H1 (cell line): ENCODE measurements around the gene OR7G2. TPM values are rescaled to one million over a fixed set of nuclear protein-coding genes. Genes with fewer than 3 reads are reported as not detected.

ENCODE experiments used
- CTCF ChIA-PET: fragments of 300-600 bp; sonication (Branson Sonifier 250); formaldehyde crosslinking; loops from one replicate; lab custom pipeline; 2021; ENCODE audit not compliant: partially characterized antibody; lab: Charles Lee
- POLR2A ChIA-PET: fragments of 300-600 bp; sonication (Branson Sonifier 250); formaldehyde crosslinking; loops from one replicate; lab custom pipeline; 2021; ENCODE audit warnings: inconsistent platforms; ENCODE audit not compliant: partially characterized antibody; lab: Charles Lee
- DNase-seq, 2 experiments: peaks; one replicate each; pipeline versions ENCODE4 v3.0.0 to v3.0.0-alpha.2; 2010 to 2022; ENCODE audit warnings: low spot score in 2 of 2, low read depth in 1 of 2, mixed read lengths in 1 of 2
- FAIRE-seq: peaks from 2 replicates; lab custom pipeline; 2011; peaks lifted over from hg19 to GRCh38; lab: Jason Lieb, UNC
- H2AFZ ChIP-seq: 2 replicates; pipeline ENCODE4 v1.8.1; 2012; ENCODE audit warnings: low read length, inconsistent platforms
- H2AK5ac ChIP-seq: 2 replicates; pipeline ENCODE4 v1.6.1; 2013; ENCODE audit warnings: low read depth, low read length
- H2BK120ac ChIP-seq: replicated peaks from 2 replicates; pipeline ENCODE3; 2013; ENCODE audit warnings: low read depth, low read length, inconsistent platforms
- H2BK12ac ChIP-seq: 2 replicates; pipeline ENCODE4 v1.6.1; 2013; ENCODE audit warnings: low read depth, low read length
- H2BK15ac ChIP-seq: 2 replicates; pipeline ENCODE4 v1.6.1; 2013; ENCODE audit warnings: low read length
- H2BK20ac ChIP-seq: 2 replicates; pipeline ENCODE4 v1.6.1; 2013; ENCODE audit warnings: low read length
- H2BK5ac ChIP-seq: 2 replicates; pipeline ENCODE4 v1.6.1; 2013; ENCODE audit warnings: low read depth, low read length
- H3K14ac ChIP-seq: 2 replicates; pipeline ENCODE4 v1.6.1; 2013; ENCODE audit warnings: inconsistent platforms; ENCODE audit not compliant: insufficient read length
- H3K18ac ChIP-seq: 2 replicates; pipeline ENCODE4 v1.6.1; 2013; ENCODE audit warnings: low read length; ENCODE audit errors: extremely low read depth
- H3K23ac ChIP-seq: 2 replicates; pipeline ENCODE4 v1.6.1; 2013; ENCODE audit warnings: inconsistent platforms; ENCODE audit not compliant: insufficient read length
- H3K23me2 ChIP-seq: 2 replicates; pipeline ENCODE4 v1.6.1; 2013; ENCODE audit warnings: low read depth, low read length
- H3K27ac ChIP-seq: 2 replicates; pipeline ENCODE4 v1.6.1; 2011; ENCODE audit warnings: low read depth, low read length, inconsistent platforms
- H3K27me3 ChIP-seq, 4 experiments: replicated peaks in 1 of 4; 1 replicate in 1 of 4; 2 replicates in 3 of 4; pipeline versions ENCODE4 v1.6.1 to v1.8.1; 2011 to 2013; ENCODE audit warnings: low read length in 3 of 4, mild to moderate bottlenecking in 3 of 4, inconsistent platforms in 2 of 4, mixed read lengths in 2 of 4, moderate library complexity in 1 of 4; ENCODE audit not compliant: control insufficient read depth in 3 of 4, insufficient read depth in 3 of 4; ENCODE audit errors: extremely low read depth in 1 of 4
- H3K36me3 ChIP-seq, 4 experiments: 2 replicates each; pipeline versions ENCODE4 v1.6.1 to v1.8.1; 2011 to 2013; ENCODE audit warnings: mild to moderate bottlenecking in 4 of 4, low read length in 3 of 4, moderate library complexity in 2 of 4, control low read depth in 1 of 4, inconsistent platforms in 1 of 4; ENCODE audit not compliant: insufficient read depth in 4 of 4, control insufficient read depth in 2 of 4
- H3K4ac ChIP-seq: replicated peaks from 2 replicates; pipeline ENCODE3; 2013; ENCODE audit warnings: low read length, low read depth, mixed read lengths, inconsistent platforms; ENCODE audit not compliant: insufficient read length
- H3K4me1 ChIP-seq, 4 experiments: replicated peaks in 1 of 4; 1 replicate in 1 of 4; 2 replicates in 3 of 4; pipeline versions ENCODE4 v1.6.1 to v1.8.1; 2011 to 2013; ENCODE audit warnings: low read length in 3 of 4, inconsistent platforms in 2 of 4, mixed read lengths in 1 of 4; ENCODE audit not compliant: insufficient read depth in 4 of 4, control insufficient read depth in 3 of 4
- H3K4me2 ChIP-seq, 2 experiments: 2 replicates each; pipeline versions ENCODE4 v1.6.1 to v1.8.1; 2011 to 2013; ENCODE audit warnings: low read depth in 2 of 2, low read length in 2 of 2, control low read depth in 1 of 2, inconsistent platforms in 1 of 2, mild to moderate bottlenecking in 1 of 2; ENCODE audit not compliant: insufficient read depth in 1 of 2
- H3K4me3 ChIP-seq, 4 experiments: fragments of 200-600, 300-600 bp in 1 of 4; sonication (generic), shearing (Covaris generic), sonication (Bioruptor Twin) in 1 of 4; 2 replicates each; pipeline versions ENCODE4 v1.5.1 to v1.8.1; 2011 to 2016; ENCODE audit warnings: low read length in 4 of 4, low read depth in 3 of 4, control low read depth in 2 of 4, inconsistent platforms in 2 of 4, mild to moderate bottlenecking in 2 of 4, mixed read lengths in 1 of 4, moderate library complexity in 1 of 4; ENCODE audit not compliant: insufficient read depth in 2 of 4; ENCODE audit errors: extremely low read depth in 1 of 4
- H3K56ac ChIP-seq: replicated peaks from 2 replicates; pipeline ENCODE3; 2013; ENCODE audit warnings: low read depth, mild to moderate bottlenecking, mixed read lengths, low read length, inconsistent platforms; ENCODE audit not compliant: insufficient read length
- H3K79me1 ChIP-seq: 2 replicates; pipeline ENCODE4 v1.6.1; 2013; ENCODE audit warnings: low read depth, low read length, control low read depth
- H3K79me2 ChIP-seq, 2 experiments: 2 replicates each; pipeline versions ENCODE4 v1.6.1 to v1.8.1; 2012 to 2013; ENCODE audit warnings: low read length in 2 of 2, mild to moderate bottlenecking in 2 of 2, inconsistent platforms in 1 of 2; ENCODE audit not compliant: insufficient read depth in 2 of 2, control insufficient read depth in 1 of 2
- H3K9ac ChIP-seq, 4 experiments: replicated peaks in 1 of 4; 1 replicate in 1 of 4; 2 replicates in 3 of 4; pipeline versions ENCODE4 v1.6.1 to v1.8.1; 2011 to 2013; ENCODE audit warnings: low read depth in 3 of 4, low read length in 3 of 4, control low read depth in 2 of 4, mild to moderate bottlenecking in 2 of 4, moderate library complexity in 2 of 4, inconsistent platforms in 1 of 4; ENCODE audit errors: extremely low read depth in 1 of 4
- H3K9me3 ChIP-seq, 2 experiments: 2 replicates each; pipeline versions ENCODE4 v1.6.1 to v1.8.1; 2012 to 2013; ENCODE audit warnings: mild to moderate bottlenecking in 2 of 2, moderate library complexity in 2 of 2, control low read depth in 1 of 2, inconsistent platforms in 1 of 2, low read depth in 1 of 2, low read length in 1 of 2, mixed read lengths in 1 of 2; ENCODE audit not compliant: insufficient read depth in 2 of 2
- H4K20me1 ChIP-seq, 2 experiments: replicated peaks in 1 of 2; 2 replicates each; pipeline versions ENCODE3 to v1.8.1; 2011 to 2013; ENCODE audit warnings: inconsistent platforms in 2 of 2, low read length in 2 of 2, mild to moderate bottlenecking in 1 of 2; ENCODE audit not compliant: insufficient read depth in 2 of 2, control insufficient read depth in 1 of 2
- H4K5ac ChIP-seq: 2 replicates; pipeline ENCODE4 v1.6.1; 2013; ENCODE audit warnings: low read length, low read depth, mixed read lengths, inconsistent platforms; ENCODE audit not compliant: insufficient read length
- H4K8ac ChIP-seq: 2 replicates; pipeline ENCODE4 v1.8.0; 2013; ENCODE audit warnings: mild to moderate bottlenecking, moderate library complexity, low read length, inconsistent platforms; ENCODE audit not compliant: insufficient read depth; ENCODE audit errors: extremely low read depth
- H4K91ac ChIP-seq: replicated peaks from 2 replicates; pipeline ENCODE3; 2013; ENCODE audit warnings: low read length, mixed read lengths, inconsistent platforms; ENCODE audit not compliant: insufficient read length
- BCL11A ChIP-seq, 2 experiments: IDR thresholded peaks; one replicate each; pipeline ENCODE4 v1.6.1; 2011; ENCODE audit warnings: low read depth in 2 of 2, low read length in 2 of 2, mild to moderate bottlenecking in 2 of 2
- CBX5 ChIP-seq: fragments of 300-800, 300-1000 bp; sonication (generic); IDR thresholded peaks from 2 replicates; pipeline ENCODE4 v1.7.1; 2016; ENCODE audit warnings: antibody characterized with exemption, low read length, low read depth
- CHD1 ChIP-seq: IDR thresholded peaks from 2 replicates; pipeline ENCODE4 v1.6.1; 2012; ENCODE audit warnings: low read depth, low read length, improper control_type of control experiment
- CHD2 ChIP-seq: IDR thresholded peaks from 2 replicates; pipeline ENCODE4 v1.6.1; 2012; ENCODE audit warnings: low read length, improper control_type of control experiment
- E2F6 ChIP-seq: IDR thresholded peaks from 2 replicates; pipeline ENCODE4 v1.6.1; 2012; ENCODE audit warnings: inconsistent platforms
- EP300 ChIP-seq, 2 experiments: IDR thresholded peaks; 1 replicate in 1 of 2; 2 replicates in 1 of 2; pipeline ENCODE4 v1.6.1; 2011 to 2012; ENCODE audit warnings: low read depth in 2 of 2, low read length in 2 of 2, mild to moderate bottlenecking in 2 of 2, borderline replicate concordance in 1 of 2, inconsistent platforms in 1 of 2, moderate library complexity in 1 of 2
- POLR2AphosphoS5 ChIP-seq: IDR thresholded peaks from 2 replicates; pipeline ENCODE4 v1.6.1; 2011; ENCODE audit warnings: low read depth, low read length
- RXRA ChIP-seq: IDR thresholded peaks from 2 replicates; pipeline ENCODE4 v1.6.1; 2011; ENCODE audit warnings: low read depth, mild to moderate bottlenecking, low read length, moderate library complexity; ENCODE audit not compliant: insufficient read depth
- SUZ12 ChIP-seq: fragments of 200-600 bp; sonication (generic); IDR thresholded peaks from 2 replicates; pipeline ENCODE4 v1.6.1; 2012; ENCODE audit warnings: mild to moderate bottlenecking, inconsistent platforms, low read length, moderate library complexity, mixed read lengths
- TAF7 ChIP-seq: optimal IDR thresholded peaks from 2 replicates; pipeline ENCODE3; 2011; ENCODE audit warnings: low read depth, mild to moderate bottlenecking, inconsistent platforms, low read length, moderate library complexity, borderline replicate concordance
- WGBS, 2 experiments: shearing (Covaris generic) in 1 of 2; methylation state at CpG; one replicate each; pipeline versions ENCODE4 v1.1.6 to v1.1.7; 2013 to 2015; ENCODE audit warnings: low lambda C conversion rate in 2 of 2, mixed read lengths in 2 of 2, inconsistent platforms in 1 of 2, low coverage in 1 of 2, missing lambda C conversion rate in 1 of 2; ENCODE audit not compliant: insufficient replicate concordance in 2 of 2, insufficient coverage in 1 of 2, insufficient read length in 1 of 2; ENCODE audit errors: extremely low coverage in 1 of 2, missing lambda C conversion rate in 1 of 2; 5-methylcytosine and 5-hydroxymethylcytosine counted together
- polyA plus RNA-seq, 7 experiments: library from polyadenylated mRNA; depleted of rRNA in 3 of 7; stranded (reverse) in 5 of 7; unstranded in 2 of 7; fragments of >200 nt in 5 of 7; fragments of 200-250 nt in 2 of 7; gene quantifications; 1 replicate in 5 of 7; 2 replicates in 1 of 7; 4 replicates in 1 of 7; pipeline versions ENCODE4 v1.2.1 to v1.2.3, GENCODE V29; 2011 to 2013; ENCODE audit warnings: missing spikeins in 2 of 7, mixed read lengths in 2 of 7
- total RNA-seq: library from RNA; stranded (reverse); fragmentation: NEBNext Ultra II Directional; extraction: Animal tissue kit (Norgen Biotek cat#: 25700); gene quantifications from 2 replicates; pipeline ENCODE4 v1.2.1, GENCODE V29; 2021
- TF ChIP-seq, protein P1 (sequence below), 3 experiments: IDR thresholded peaks; 1 replicate in 2 of 3; 2 replicates in 1 of 3; pipeline versions ENCODE4 v1.5.1 to v1.6.1; 2011; ENCODE audit warnings: low read length in 3 of 3, mild to moderate bottlenecking in 3 of 3, inconsistent platforms in 2 of 3, low read depth in 1 of 3, moderate library complexity in 1 of 3; ENCODE audit not compliant: insufficient read depth in 1 of 3; ENCODE audit errors: control extremely low read depth in 1 of 3

OR7G2 gene
- total and polyA plus RNA-seq, 2 of the 8 experiments (the other 6 are each of a cell fraction or from before 2014, with no cell fraction given), result not detected

DNA sequence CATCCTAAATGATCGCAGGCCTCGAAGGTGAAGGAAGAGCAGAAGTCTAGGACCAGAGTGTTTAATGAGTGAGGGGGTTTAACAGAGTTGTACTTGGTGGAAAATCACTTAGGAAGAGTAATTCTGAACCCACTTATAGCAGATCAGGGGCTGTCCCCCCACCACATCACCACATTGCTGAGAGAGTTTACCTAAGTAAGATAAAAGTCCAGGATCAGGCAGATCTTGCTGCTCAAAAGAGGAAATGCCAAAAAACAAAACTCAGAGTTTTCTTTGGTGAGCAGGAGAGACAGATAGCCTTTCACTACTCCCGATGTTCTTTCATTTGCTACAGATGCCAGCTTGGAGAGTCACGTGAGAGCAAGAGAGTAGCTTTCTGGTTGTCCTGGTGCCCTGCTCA lies 48.3 kb upstream of the OR7G2 start:
- Histone ChIP-seq H3K79me2 (peaks cover 29 to 67% of the 10 kb centered on the region in 2 experiments), H3K14ac (no peak overlapping the region), H2AFZ (no peak overlapping the region), H4K91ac (no peak overlapping the region), H3K9me3 (peaks cover 15 to 25% of the 10 kb centered on the region in 2 experiments), H2AK5ac (no peak overlapping the region), H3K4me2 (no peak overlapping the region), H3K23me2 (no peaks in the 10 kb centered on the region), H3K9ac (no peak overlapping the region; a peak in 1 of 7 replicates), H3K23ac (no peak overlapping the region), H2BK15ac (no peak overlapping the region), H4K8ac (no peak overlapping the region), H4K20me1 (peaks cover 3 to 11% of the 10 kb centered on the region in 2 experiments), H3K36me3 (peaks cover 23 to 76% (median 51%) of the 10 kb centered on the region in 4 experiments), H2BK120ac (no peak overlapping the region), H3K79me1 (peaks cover 11% of the 10 kb centered on the region), H3K27me3 (no peaks in the 10 kb centered on the region), H4K5ac (no peak overlapping the region), H3K18ac (no peak overlapping the region), H3K27ac (no peak overlapping the region), H2BK12ac (no peak overlapping the region), H2BK5ac (no peak overlapping the region), H2BK20ac (no peak overlapping the region), H3K4me1 (no peaks in the 10 kb centered on the region), H3K4ac (no peak overlapping the region), H3K4me3 (no peak overlapping the region), H3K56ac (no peak overlapping the region)
- ChIA-PET POLR2A (no interaction called here), CTCF (no interaction called here)
- WGBS, 2 experiments, result 89% methylated on average over 4 of the region's 4 CpGs; no CpG with 5 or more reads in 1 of the 2 experiments
- no peak for FAIRE-seq
- no peak for DNase-seq
- TF ChIP-seq EP300 (IDR thresholded peaks at IDR 0.05; ENCODE audit: borderline replicate concordance in 1 of 2, low read depth in 2 of 2, low read length in 2 of 2), result no peak
- no peak for TF ChIP-seq CHD2
- TF ChIP-seq, protein P1, sequence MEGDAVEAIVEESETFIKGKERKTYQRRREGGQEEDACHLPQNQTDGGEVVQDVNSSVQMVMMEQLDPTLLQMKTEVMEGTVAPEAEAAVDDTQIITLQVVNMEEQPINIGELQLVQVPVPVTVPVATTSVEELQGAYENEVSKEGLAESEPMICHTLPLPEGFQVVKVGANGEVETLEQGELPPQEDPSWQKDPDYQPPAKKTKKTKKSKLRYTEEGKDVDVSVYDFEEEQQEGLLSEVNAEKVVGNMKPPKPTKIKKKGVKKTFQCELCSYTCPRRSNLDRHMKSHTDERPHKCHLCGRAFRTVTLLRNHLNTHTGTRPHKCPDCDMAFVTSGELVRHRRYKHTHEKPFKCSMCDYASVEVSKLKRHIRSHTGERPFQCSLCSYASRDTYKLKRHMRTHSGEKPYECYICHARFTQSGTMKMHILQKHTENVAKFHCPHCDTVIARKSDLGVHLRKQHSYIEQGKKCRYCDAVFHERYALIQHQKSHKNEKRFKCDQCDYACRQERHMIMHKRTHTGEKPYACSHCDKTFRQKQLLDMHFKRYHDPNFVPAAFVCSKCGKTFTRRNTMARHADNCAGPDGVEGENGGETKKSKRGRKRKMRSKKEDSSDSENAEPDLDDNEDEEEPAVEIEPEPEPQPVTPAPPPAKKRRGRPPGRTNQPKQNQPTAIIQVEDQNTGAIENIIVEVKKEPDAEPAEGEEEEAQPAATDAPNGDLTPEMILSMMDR (IDR thresholded peaks at IDR 0.05; ENCODE audit: control extremely low read depth in 1 of 3, insufficient read depth in 1 of 3, low read depth in 1 of 3, low read length in 3 of 3), result no peak
- TF ChIP-seq CHD1, result no peak
- no peak for TF ChIP-seq CBX5
- TF ChIP-seq E2F6, result no peak
- no peak for TF ChIP-seq RXRA
- no peak for TF ChIP-seq BCL11A (IDR thresholded peaks at IDR 0.05; ENCODE audit: low read depth in 2 of 2, low read length in 2 of 2)
- no peak for TF ChIP-seq SUZ12
- no peak for TF ChIP-seq POLR2AphosphoS5
- no peak for TF ChIP-seq TAF7
